HG03469 (cell line): ENCODE data around the gene SRGAP2B.
A peak's percentile ranks its signal among the peaks of the same experiment; 100 is the strongest.
"Not testable (repeated sequence)": the region's sequence is repeated elsewhere in the genome, so short reads cannot be mapped to it uniquely, and the experiment has no call there.

Source experiments
- ATAC-seq: cut with Tn5 transposase; IDR thresholded peaks from one replicate; pipeline ENCODE4 v1.9.1; 2021; ENCODE audit warnings: mild to moderate bottlenecking, moderate library complexity, moderate number of reproducible peaks; ENCODE audit not compliant: unreplicated experiment

The SRGAP2B gene

DNA sequence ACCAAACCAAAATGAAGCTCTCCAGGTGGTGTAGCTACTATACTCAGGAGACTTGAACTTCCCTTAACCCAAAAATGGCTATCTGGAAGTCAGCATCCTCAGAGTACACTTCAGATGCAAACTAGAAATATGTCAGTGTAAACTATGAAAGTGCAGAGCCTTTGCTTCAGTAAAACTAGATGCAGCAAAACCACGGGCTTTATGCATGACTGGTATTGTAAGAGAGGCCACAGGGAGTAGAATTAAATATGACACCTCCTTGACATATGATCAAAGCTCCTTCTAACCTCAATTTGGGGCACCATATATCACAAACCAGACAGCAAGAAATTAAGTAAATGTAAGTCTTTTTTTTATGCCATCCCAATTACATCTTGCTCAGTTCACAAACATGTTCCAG, 47.6 kb downstream of the SRGAP2B start:
- peak; percentile 71 for ATAC-seq

DNA sequence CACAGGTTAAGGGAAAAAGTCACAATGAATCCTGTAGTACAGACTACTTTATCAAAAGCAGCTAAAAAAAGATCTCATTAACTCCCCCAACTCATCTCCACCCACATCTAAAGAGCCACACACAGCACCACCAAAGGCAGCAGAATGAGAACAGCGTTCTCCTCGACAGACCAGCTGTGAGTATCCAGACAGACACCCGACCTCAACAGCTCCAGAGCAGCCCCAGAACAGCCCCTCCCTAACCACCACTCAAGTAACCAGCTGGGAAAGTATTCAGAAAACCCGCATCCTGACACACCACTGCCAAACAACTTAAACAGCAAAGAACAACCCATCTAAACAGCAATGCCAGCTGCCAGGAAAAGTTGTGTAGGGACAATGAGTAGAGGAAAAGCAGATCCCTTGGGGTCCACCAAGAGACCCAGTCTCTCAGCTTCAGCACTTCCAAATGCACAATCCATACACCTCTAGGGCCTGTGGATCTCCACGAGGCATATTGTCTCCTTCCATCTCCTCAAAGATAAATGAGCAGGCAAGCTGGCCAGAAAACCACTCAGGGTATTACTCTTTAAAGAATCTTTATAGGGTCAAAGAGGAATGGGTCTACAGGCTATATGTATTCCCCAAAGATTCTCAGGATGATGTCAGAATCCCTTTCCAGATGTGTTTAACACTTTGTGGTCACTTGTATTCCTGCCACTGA, 49.4 kb downstream of the SRGAP2B start:
- not testable (repeated sequence) for ATAC-seq

DNA sequence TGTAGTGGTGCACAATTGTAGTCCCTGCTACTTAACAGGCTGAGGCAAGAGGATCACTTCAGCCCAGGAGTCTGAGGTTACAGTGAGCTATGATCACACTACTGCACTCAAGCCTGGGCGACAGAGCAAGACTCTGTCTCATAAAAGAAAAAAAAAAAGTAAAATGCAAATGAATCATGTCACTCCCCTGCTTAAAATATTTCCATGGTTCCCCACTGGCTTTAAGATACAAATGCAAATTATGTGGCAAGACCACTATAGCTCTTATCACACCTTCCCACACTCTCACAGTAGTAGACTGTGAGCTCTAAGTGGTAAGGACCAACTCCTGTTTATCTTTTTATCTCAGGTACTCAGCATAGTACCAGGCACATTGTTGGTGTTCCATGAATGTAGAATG, 53.6 kb downstream of the SRGAP2B start:
- ATAC-seq = peak; percentile 73

DNA sequence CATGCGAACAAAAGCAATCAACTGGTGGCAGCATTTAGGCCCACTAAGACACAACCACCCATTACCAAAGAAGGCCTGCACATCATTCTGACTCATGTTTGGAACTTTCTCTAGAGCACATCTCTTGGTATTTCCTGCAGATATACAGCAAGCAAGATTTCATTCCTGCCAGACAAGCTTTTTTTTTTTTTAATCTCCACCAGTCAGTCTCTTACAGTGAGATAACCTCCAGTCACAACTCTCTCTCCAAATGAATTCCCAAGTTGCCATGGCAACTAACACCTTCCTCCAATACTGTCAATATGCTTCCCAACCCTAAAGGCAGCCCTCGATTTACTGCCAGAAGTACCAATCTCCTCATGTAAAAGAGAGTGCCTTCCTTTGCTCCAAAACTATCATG, 59.1 kb downstream of the SRGAP2B start:
- ATAC-seq = not testable (repeated sequence)

DNA sequence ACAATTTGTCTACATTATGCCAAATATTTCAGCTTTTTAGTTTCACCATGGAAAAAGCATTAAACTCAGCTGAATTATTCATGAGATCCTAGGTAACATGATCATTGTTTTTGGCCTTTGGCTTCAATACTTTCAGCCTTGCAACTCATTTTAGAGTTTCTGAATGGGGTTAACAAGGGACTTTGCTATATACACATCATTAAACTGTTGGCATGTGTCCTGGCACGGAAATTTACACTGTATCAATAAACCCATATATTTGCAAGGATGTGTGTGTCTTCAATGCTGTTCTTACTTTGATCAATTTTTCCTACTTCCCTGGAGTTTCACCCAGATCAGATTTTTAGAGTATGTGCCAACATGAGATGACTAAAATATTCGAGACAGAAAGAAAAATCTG, 61.6 kb downstream of the SRGAP2B start:
- not testable (repeated sequence) for ATAC-seq

DNA sequence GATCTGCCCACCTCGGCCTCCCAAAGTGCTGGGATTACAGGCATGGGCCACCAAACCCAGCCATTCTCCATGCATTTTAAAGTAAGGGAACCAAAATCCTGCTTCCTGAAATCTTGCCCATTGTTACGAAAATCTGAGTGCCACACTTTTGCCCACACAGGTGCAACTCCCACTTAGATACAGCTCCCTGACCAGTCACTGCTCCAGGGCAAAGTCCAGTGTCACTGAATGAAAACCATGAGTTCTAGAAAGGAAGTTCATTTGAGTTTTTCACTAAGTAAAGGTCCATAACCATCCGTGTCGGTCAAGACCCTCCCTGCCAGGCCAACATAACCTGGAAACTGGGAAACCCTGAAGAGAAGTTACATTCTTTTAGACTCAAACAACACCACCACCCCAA, 67.9 kb downstream of the SRGAP2B start:
- not testable (repeated sequence) for ATAC-seq

DNA sequence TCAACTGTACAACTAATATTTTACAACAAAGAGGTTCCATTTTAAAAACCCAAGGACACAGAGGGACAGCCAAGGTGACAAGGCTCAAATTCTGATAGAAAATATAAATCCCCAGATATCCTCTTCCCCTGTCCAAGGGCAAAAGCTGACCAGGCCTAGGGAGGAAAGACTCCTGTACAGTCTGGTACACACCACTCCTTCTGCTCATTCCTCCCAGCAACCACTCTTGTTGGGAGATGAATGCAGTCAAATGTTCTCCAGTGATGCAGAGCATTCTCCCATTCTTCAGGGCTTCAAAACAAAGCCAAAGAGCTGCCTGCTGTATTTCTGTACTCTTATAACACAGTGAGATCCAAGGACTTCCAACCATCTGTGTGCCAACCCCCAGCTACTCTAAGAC, 69.8 kb downstream of the SRGAP2B start:
- ATAC-seq = not testable (repeated sequence)

DNA sequence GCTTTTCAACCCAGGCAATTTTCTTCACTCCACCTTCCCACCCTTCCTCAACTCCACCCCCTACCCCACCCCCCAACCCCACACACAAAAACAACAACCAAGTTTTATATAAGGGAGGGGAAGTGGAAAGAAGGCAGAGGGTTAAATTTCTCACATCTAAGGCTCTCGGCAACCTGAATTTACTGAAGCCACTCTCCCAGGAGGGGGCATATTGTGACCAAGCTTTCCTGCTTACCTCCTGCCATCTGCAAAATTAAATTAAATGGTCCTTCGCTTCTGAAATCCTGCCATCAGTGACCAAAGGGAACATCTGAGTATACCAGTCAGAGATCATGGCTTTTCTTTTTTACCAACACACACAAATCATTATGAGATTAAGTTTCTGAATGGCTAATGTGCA, 72.9 kb downstream of the SRGAP2B start:
- not testable (repeated sequence) for ATAC-seq

DNA sequence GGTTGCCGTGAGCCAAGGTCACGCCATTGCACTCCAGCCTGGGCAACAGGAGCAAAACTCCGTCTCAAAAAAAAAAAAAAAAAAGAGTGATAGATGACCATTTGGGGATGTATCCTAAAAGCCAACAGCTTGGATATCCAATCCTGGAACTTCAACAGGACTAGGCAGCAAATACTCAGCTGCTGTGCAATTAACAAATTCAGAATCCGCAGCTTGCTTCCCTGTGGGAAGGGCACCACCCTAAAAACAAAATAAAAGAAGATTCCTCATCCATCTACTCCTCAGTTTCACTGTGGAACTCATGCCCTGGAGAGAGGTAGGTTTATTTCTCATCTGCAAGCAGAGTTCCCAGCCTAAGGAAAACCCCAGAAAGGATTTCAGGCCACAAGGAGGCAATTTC, 73.4 kb downstream of the SRGAP2B start:
- not testable (repeated sequence) for ATAC-seq

DNA sequence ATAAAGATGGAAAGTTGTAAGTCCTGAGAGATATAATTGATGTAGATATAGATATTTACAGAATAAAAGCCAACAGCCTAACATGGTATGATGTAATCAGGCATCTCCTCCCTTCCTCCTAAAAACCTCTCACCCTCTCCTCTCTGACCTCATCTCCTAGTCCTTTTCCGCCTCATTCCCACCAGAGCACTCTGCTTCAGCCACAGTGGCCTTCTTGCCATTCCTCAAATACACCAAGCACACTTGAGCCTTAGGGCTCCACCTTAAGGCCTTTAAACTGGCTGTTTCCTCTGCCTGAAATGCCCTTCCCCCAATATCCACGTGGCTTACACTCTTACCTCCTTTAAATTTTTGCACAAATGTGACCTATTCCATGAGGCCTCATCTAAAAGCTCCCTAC, 75.4 kb downstream of the SRGAP2B start:
- ATAC-seq = not testable (repeated sequence)

DNA sequence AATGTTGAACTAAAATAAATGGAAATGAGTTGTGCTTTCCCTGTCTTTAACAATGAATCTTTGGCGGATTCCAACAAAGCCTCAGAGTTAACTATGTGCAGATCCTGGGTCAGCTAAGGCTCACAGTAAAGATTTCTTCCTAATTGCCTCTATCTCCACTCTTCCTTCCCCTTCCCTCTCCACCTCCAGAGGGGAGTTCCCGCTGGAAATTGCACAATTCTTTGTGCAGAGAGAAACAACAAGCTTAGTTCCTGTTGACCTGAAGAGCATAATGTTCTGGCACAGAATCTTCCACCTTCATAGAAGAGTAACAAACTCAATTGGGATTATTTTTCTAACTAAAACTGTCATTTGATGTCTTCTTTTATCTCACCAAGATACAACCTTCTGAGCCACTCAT, 77.4 kb downstream of the SRGAP2B start:
- not testable (repeated sequence) for ATAC-seq

DNA sequence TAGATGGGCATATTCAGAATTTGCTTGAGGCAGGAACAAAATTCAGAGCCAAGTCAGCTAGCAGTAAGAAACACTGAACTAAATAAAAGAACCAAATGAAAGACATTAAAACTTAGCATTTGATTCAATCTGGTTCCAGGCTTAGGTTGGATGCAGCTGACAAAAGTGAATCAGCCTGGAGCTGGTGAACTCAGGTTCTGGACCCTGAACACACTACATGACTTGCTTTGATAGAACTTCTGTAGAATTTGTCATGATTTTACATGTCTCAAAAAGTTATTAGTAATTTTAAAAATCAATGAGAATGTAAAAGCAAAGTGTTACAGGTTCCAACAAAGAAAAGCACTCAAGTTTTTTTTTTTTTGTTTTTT, 78.7 kb downstream of the SRGAP2B start:
- ATAC-seq = not testable (repeated sequence)

DNA sequence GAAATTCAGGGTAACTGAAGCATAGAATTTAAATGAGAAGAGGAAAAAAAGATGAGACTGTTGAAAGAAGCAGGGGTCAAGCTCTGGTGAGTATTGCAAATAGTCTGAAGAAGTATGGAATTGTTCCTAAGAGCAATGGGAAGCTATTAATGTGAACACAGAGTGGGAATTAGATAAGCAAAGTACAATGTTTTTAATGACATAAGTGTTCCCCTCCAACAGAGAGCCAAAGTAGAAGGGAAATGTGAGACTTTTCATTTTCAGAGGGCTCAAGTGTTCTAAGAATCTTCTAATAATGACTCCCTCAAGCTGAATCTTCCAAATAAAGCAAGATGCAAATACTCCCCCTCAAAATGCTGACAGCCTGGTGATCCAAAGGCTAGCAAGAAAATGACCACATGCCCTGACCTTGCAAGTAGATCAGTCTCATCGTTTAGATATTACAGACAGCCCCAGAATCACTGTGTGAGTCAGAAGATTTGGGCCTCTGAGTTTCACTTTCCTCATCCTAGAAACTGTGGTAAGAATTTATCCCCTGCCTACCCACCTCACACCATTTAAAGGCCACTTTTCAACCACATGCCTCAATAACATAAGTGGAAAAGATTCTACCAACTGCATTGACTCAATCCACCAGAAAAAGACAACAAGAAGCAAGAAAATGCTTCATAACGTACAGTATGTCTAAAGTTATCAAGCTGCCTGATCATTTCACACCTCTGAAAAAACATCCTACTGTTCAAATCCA, 79.2 kb downstream of the SRGAP2B start:
- ATAC-seq = not testable (repeated sequence)

DNA sequence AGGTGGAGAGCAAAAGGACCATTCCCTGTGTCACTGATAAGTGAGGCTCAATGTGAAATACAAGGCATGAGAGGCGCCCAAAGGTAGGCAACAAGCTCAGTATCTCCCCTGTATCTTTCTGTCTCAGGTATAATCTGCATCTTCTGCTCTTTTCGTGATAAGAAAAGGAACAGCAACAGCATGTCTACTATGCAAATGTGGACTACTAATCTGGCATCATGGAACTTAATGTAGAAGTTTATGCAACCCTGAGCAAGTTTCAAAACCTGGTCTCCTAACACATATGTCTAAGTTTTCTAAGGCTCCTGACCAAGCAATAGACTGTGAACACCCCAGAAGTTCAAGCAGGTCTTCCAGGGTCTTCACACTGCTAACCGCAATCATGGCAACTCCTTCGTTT, 81.8 kb downstream of the SRGAP2B start:
- not testable (repeated sequence) for ATAC-seq

DNA sequence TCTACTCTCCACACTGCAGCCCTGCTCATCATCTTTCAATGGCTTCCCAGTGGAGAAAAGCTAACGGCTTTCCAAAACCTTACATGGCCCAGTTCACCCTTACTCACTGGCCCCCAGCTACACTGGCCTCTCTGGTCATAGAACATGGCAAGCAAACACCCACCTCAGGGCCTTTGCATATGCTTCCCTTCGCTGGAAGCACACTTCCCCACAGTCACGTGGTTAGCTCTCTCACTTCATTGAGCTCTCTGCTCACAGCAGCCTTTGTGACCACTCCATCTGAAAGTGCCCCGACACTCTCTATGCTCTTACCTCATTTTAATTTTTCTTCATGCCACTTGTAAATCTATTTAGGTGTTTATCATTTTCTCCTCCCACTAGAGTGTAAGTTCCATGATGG, 83.3 kb downstream of the SRGAP2B start:
- ATAC-seq = not testable (repeated sequence)

DNA sequence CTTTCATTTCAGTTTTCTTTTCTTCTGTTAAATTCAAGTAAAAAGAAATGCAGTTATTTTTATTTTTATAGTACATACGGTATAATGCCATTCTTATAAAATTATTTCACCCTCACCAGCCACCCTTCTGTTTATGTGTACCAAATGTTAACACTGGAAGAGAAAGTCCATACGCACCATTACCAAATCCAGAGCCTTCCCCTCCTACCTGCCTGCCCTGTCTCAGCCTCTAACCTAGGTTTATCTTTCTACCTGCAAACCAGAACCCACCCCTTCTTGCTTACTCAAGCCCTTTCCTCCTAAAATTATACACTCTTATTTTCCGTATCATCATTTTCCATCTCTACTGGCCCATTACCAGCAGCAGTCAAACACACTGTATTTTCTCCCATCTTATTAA, 84.5 kb downstream of the SRGAP2B start:
- ATAC-seq = not testable (repeated sequence)

DNA sequence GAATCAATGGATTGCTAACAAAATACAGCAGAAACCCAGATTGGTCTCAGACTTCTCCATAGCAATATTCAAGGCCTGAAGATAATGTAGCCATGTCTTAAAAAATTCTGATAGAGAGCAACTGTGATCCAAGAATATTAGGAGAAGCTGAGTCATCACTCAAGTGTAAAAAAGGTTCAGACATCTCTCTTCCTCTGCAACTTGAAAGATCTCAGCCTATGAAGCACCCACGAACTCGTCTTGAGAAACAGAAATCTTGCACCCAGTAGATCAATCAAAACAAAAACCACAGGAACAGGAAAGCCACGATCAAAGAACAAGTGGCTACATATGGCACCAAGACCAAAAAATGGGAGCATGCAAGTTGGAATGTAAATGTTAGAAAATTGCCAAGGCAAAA, 85.2 kb downstream of the SRGAP2B start:
- ATAC-seq = not testable (repeated sequence)

DNA sequence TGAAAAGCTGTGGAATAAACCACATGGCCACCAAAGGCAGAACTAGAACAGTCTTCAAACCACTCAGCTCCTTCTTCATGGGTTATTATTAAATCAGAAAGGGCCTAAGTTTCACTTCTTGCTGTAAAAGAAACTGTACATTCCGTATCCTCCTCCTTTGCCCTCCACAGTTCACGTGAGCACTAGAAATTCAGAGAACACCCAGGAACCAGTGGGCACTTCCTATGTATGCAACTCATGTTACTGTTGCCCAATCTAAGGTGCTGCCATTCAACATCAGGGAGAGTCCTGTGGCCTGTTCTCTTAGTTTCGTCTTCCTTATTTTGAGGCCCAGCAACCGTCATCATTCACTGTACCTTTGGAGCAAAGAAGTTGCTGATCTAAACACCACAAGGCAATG, 86.7 kb downstream of the SRGAP2B start:
- peak; percentile 65 for ATAC-seq

DNA sequence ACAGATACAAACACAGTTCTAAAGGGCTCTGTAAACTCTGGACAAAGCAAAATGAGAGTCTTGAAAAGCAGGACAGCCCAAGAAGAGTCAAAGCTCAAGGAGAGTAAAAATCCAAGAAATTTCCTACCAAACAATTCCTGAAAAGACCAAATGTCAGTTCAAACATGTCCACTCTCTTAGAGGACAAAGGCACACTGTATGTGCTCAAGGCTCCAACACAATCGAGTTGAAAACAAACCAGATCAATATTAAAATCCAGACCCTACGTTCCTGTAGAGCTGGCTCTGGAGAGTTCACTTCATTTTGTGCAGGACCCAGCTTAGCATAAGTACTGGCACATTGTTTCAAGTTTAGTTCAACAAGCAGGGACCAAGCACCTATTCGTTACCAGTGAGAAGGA, 90.0 kb downstream of the SRGAP2B start:
- not testable (repeated sequence) for ATAC-seq

DNA sequence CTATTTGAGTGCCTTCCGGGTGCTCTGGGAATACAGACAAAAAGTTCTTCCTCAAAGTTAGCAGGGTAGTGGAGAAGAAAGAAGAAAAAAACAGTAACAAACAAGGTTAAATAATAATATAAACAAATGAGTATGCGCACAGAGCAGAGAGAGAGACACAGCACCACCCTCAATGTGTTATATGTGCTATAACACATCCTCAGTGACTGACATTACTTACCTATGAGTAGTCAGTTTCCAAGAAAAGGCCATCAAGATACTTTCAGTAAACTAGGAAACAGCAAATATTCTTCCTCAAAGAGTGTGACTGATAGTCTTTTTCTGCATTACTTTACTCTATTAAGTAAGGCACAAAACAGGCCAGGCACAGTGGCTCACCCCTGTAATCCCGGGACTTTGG, 93.7 kb downstream of the SRGAP2B start:
- ATAC-seq = not testable (repeated sequence)

DNA sequence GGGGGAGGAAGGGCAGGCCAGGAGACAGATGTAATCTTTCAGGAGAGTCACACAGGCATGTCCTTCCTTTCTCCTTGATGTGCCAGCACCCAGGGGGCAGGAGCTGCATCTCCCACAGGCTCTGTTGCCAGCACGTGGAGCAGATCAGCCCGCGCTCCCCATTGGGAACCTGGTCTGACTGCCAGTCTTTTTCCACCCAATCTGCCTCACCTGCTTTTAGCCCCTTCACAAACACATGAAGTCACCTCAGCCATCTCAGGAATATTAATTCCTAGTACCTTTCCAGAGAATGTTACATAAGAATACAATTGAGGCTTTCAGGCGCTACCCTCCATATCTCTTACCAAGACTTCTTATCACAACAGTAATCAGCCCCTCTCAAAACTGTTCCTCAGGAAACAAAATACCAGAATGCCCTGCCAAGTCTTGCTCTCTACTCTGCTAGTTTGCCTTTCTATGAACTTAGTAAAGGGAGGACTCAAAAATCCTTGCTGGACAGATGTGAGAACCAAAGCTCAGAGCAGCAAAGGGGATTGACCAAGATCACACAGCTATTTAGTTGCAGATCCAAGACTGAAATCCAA, 94.3 kb downstream of the SRGAP2B start:
- ATAC-seq = not testable (repeated sequence)
